ENCODE data around the gene DMD. TPM values are rescaled to one million over a fixed set of nuclear protein-coding genes. Genes with fewer than 3 reads are reported as not detected.

The DMD gene
- polyA plus RNA-seq, 2 of the 4 experiments (the other 2 are of a cell fraction): 0.03 TPM; not detected in 1

DNA sequence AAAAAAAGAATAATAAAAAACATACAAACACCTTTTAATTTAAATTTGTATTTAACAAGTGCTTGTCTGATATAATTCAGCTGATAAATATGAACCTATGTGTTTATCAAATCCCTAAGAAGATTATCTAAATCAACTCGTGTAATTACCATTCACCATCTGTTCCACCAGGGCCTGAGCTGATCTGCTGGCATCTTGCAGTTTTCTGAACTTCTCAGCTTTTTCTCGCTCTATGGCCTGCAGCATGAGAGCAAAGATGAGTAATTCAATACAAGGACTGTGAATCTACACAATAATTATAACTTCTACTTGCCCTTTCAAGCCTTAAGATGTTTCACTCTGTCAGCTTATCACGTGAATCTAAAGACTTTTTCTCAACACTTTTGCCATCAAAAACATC is 709.7 kb downstream of the DMD start:
- Histone ChIP-seq H3K4me1 (no peaks in the 10 kb centered on the region), H3K4me2 (no peak overlapping the region), H3K9me3 (no peaks in the 10 kb centered on the region), H3K4me3 (no peak overlapping the region), H3K27ac (no peak overlapping the region)
- no peak for TF ChIP-seq POLR2A (IDR thresholded peaks at IDR 0.05; ENCODE audit: low read length)
- no peak for TF ChIP-seq BHLHE40 (IDR thresholded peaks at IDR 0.05; ENCODE audit: low read depth, low read length)
- no peak for TF ChIP-seq MAFK (IDR thresholded peaks at IDR 0.05; ENCODE audit: partially characterized antibody)
- TF ChIP-seq GATA3 (IDR thresholded peaks at IDR 0.05; ENCODE audit: borderline replicate concordance): no peak
- no peak for TF ChIP-seq RAD21 (conservative IDR thresholded peaks at IDR 0.05 in 1 of 2, IDR thresholded peaks at IDR 0.05 in 1 of 2)
- no peak for TF ChIP-seq CBX8 (IDR thresholded peaks at IDR 0.05)
- no peak for TF ChIP-seq KDM5A (IDR thresholded peaks at IDR 0.05)
- no peak for TF ChIP-seq FOSB (CRISPR knock-in tag; IDR thresholded peaks at IDR 0.05)
- TF ChIP-seq NPAS2 (CRISPR knock-in tag; IDR thresholded peaks at IDR 0.05; ENCODE audit: borderline replicate concordance): no peak
- no peak for TF ChIP-seq SREBF2 (IDR thresholded peaks at IDR 0.05)
- TF ChIP-seq CBX2 (IDR thresholded peaks at IDR 0.05; ENCODE audit: borderline replicate concordance, low read depth): no peak
- TF ChIP-seq EHF (CRISPR knock-in tag; IDR thresholded peaks at IDR 0.05): no peak
- TF ChIP-seq CHD2 (IDR thresholded peaks at IDR 0.05; ENCODE audit: low read length, partially characterized antibody): no peak
- TF ChIP-seq E2F6 (IDR thresholded peaks at IDR 0.05; ENCODE audit: borderline replicate concordance, low read depth): no peak
- no peak for TF ChIP-seq TFCP2L1 (CRISPR knock-in tag; IDR thresholded peaks at IDR 0.05)
- no peak for TF ChIP-seq FOXS1 (CRISPR knock-in tag; IDR thresholded peaks at IDR 0.05)
- DNase-seq (ENCODE audit: low read depth in 1 of 2, low spot score in 1 of 2) (no peak), ATAC-seq (no peak), FAIRE-seq (no peak)
- POLR2A ChIA-PET: no interaction called here
- CTCF ChIA-PET: no interaction called here
- WGBS (ENCODE audit: missing lambda C conversion rate): 0% methylated on average over 3 of the region's 3 CpGs

- FAIRE-seq (no peak), ATAC-seq (no peak), DNase-seq (ENCODE audit: low read depth in 1 of 2, low spot score in 1 of 2) (no peak)
- H3K4me1 ChIP-seq: no peaks in the 10 kb centered on the region
- H3K4me3 ChIP-seq: no peak overlapping the region
- CTCF ChIA-PET: no interaction called here
- no peak overlapping the region for H3K4me2 ChIP-seq
- no peaks in the 10 kb centered on the region for H3K9me3 ChIP-seq
- no peak for TF ChIP-seq CBX2 (IDR thresholded peaks at IDR 0.05; ENCODE audit: borderline replicate concordance, low read depth)
- no peak for TF ChIP-seq MAZ (IDR thresholded peaks at IDR 0.05; ENCODE audit: borderline replicate concordance, low read depth, low read length)
- TF ChIP-seq MYC (IDR thresholded peaks at IDR 0.05; ENCODE audit: borderline replicate concordance, low read length): no peak
- TF ChIP-seq NFE2L2 (conservative IDR thresholded peaks at IDR 0.05; ENCODE audit: low read length): no peak
- WGBS (ENCODE audit: missing lambda C conversion rate): 65% methylated on average over 6 of the region's 6 CpGs
- H3K27ac ChIP-seq: no peak overlapping the region
- POLR2A ChIA-PET: no interaction called here
Measured at GRCh38 chrX:32496671-32497070, 714.7 kb downstream of the DMD start.

DNA sequence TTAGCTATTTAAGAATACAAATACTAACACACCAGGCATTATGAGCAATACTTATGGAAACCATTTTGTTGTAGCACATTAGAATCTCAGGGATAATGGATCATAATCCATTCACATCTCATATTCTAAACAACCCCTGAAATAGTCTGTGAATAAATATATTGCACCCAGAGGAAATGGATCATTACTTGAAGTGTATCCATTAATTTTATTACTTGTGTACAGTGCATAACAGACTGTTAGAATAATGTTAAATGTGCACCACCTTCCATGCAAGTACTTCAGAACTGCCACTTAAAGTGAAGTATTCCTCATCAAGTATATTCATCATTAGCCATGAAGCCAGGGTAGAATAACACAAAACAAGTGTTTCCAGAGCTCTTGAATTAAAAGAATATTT is 715.5 kb downstream of the DMD start:
- Histone ChIP-seq H3K4me2 (no peak overlapping the region), H3K27ac (no peak overlapping the region), H3K4me3 (no peak overlapping the region), H3K9me3 (no peaks in the 10 kb centered on the region), H3K4me1 (no peaks in the 10 kb centered on the region)
- FAIRE-seq (no peak), ATAC-seq (no peak), DNase-seq (ENCODE audit: low read depth in 1 of 2, low spot score in 1 of 2) (no peak)
- ChIA-PET CTCF (no interaction called here), POLR2A (no interaction called here)
- TF ChIP-seq SMC3 (IDR thresholded peaks at IDR 0.05): no peak
- TF ChIP-seq FOSL2 (IDR thresholded peaks at IDR 0.05): no peak
- TF ChIP-seq FOSL2 (CRISPR knock-in tag; IDR thresholded peaks at IDR 0.05): no peak

DNA sequence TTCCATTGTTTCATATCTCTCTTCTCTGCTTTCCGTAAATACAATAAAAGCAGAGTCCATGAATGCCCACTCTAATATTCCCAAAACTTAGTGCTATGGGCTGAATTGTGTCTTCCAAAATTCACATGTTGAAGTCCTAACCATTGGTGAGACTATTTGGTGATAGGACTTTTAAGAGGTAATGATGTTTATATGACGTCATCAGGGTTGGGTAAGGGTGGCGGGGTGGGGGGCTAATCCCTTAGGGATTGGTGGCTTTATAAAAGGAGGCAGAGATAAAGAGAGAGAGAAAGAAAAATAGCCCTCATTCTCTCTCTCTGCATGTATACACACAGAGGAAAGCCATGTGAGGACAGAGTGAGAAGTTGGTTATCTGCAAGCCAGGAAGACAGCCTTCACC is 722.2 kb downstream of the DMD start:
- no peaks in the 10 kb centered on the region for H3K9me3 ChIP-seq
- H3K4me3 ChIP-seq: no peak overlapping the region
- CTCF ChIA-PET: no interaction called here
- ATAC-seq (no peak), FAIRE-seq (no peak), DNase-seq (ENCODE audit: low read depth in 1 of 2, low spot score in 1 of 2) (no peak)
- WGBS (ENCODE audit: missing lambda C conversion rate): 3% methylated on average over 3 of the region's 3 CpGs
- H3K4me1 ChIP-seq: no peaks in the 10 kb centered on the region
- TF ChIP-seq, protein P1, sequence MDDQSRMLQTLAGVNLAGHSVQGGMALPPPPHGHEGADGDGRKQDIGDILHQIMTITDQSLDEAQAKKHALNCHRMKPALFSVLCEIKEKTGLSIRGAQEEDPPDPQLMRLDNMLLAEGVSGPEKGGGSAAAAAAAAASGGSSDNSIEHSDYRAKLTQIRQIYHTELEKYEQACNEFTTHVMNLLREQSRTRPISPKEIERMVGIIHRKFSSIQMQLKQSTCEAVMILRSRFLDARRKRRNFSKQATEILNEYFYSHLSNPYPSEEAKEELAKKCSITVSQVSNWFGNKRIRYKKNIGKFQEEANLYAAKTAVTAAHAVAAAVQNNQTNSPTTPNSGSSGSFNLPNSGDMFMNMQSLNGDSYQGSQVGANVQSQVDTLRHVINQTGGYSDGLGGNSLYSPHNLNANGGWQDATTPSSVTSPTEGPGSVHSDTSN (IDR thresholded peaks at IDR 0.05): no peak
- TF ChIP-seq CHD2 (IDR thresholded peaks at IDR 0.05; ENCODE audit: low read length, partially characterized antibody): no peak
- TF ChIP-seq HOXB5 (CRISPR knock-in tag; IDR thresholded peaks at IDR 0.05): no peak
- no peak for TF ChIP-seq PHF8 (IDR thresholded peaks at IDR 0.05; ENCODE audit: borderline replicate concordance, low read depth)
- no peak for TF ChIP-seq KDM1A (IDR thresholded peaks at IDR 0.05; ENCODE audit: low read depth)
- TF ChIP-seq POLR2AphosphoS2 (conservative IDR thresholded peaks at IDR 0.05; ENCODE audit: low read length): no peak
- TF ChIP-seq MAFK (IDR thresholded peaks at IDR 0.05; ENCODE audit: partially characterized antibody): no peak
- TF ChIP-seq CEBPB (IDR thresholded peaks at IDR 0.05): no peak
- TF ChIP-seq CBX2 (IDR thresholded peaks at IDR 0.05; ENCODE audit: borderline replicate concordance, low read depth): no peak
- TF ChIP-seq CBX8 (IDR thresholded peaks at IDR 0.05): no peak
- no peak for TF ChIP-seq NR3C1 (IDR thresholded peaks at IDR 0.05)
- TF ChIP-seq RCOR1 (IDR thresholded peaks at IDR 0.05; ENCODE audit: low read depth, low read length): no peak
- H3K4me2 ChIP-seq: no peak overlapping the region
- H3K27ac ChIP-seq: no peak overlapping the region
- POLR2A ChIA-PET: no interaction called here

Measured in A549 (cell line).